Stimulated activated memory B cell treated with anti-CD40 and anti-IgM and Interleukin-4, amounts not matched to agents 10 μg/mL and 1 μg/mL and 100 μg/mL, for 72 hours (primary cell): ENCODE data around the gene PDCD5.
"Not testable (repeated sequence)": the region's sequence is repeated elsewhere in the genome, so short reads cannot be mapped to it uniquely, and the experiment has no call there.

Experiments used
- ATAC-seq: fragments of 150-1000 bp; cut with Tn5 transposase; 2 replicates; pipeline ENCODE4 v1.10.0; 2021
- H3K27ac Mint-ChIP-seq: one replicate; pipeline ENCODE4 v1.8.0; 2022; ENCODE audit warnings: mild to moderate bottlenecking, mixed read lengths
- H3K27me3 Mint-ChIP-seq: one replicate; pipeline ENCODE4 v1.8.0; 2022; ENCODE audit warnings: mixed read lengths
- H3K36me3 Mint-ChIP-seq: one replicate; pipeline ENCODE4 v1.8.0; 2022; ENCODE audit warnings: mixed read lengths
- H3K4me1 Mint-ChIP-seq: one replicate; pipeline ENCODE4 v1.8.0; 2022; ENCODE audit warnings: mixed read lengths
- H3K4me3 Mint-ChIP-seq: one replicate; pipeline ENCODE4 v1.8.0; 2022; ENCODE audit warnings: mild to moderate bottlenecking, moderate library complexity, mixed read lengths
- H3K9me3 Mint-ChIP-seq: one replicate; pipeline ENCODE4 v1.8.0; 2022; ENCODE audit warnings: mixed read lengths

The PDCD5 gene

DNA sequence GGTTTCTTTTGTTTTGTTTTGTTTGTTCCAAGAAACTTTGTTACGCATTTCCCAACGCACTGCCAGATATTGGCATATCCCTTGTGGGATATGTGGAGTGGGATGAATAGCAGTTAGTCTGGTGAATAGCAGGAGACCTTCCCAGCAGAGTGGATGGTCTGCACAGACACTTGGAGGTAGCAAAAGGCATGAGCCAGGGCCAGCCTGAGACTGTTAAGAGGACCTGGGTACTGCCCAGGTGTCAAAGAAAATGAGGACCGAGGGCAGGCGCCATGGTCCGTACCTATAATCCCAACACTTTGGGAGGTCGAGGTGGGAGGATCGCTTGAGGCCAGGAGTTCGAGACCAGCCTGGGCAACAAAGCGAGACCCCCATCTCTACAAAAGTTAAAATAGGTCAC is 13.5 kb upstream of the PDCD5 start:
- Mint-ChIP-seq H3K27me3 (peaks cover 25% of the 10 kb centered on the region), H3K9me3 (no peaks in the 10 kb centered on the region), H3K36me3 (no peaks in the 10 kb centered on the region), H3K27ac (no peak overlapping the region), H3K4me1 (no peaks in the 10 kb centered on the region), H3K4me3 (no peak overlapping the region)
- no peak for ATAC-seq

DNA sequence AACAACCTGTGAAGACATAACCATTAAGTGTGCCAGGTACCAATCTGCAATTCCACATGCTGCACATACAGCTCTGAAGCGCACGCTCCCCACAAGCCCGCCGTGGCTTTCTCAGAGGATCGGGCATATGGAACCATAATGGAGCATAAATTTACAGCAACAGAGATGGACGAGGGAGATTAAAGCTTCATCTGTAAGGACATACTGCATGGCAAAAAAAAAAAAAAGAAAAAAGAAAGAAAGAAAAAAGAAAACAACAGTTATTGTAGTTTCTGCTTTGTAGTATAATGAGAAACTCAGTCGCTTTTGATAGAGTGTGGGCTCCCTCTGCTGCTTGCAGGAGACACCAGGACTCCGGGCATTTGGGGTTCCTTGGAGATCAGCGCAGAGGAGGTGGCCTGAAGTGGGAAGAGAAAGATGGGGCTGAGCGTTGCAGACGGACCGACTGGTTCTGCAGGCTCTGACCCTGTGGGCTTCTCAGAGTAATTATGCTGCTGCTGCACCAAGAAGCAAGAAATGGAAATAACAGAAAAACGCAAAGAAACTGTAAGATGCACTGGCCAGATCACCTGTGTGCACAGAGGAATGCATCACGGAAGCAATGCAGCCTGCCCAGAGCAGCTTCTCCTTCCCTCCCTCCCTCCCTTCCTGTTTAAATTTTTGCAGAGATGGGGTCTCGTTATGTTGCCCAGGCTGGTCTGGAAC is 10.8 kb upstream of the PDCD5 start:
- no peaks in the 10 kb centered on the region for H3K4me1 Mint-ChIP-seq
- H3K27ac Mint-ChIP-seq, result no peak overlapping the region
- no peak for ATAC-seq
- H3K27me3 Mint-ChIP-seq, result peaks cover 40% of the 10 kb centered on the region
- H3K9me3 Mint-ChIP-seq, result no peaks in the 10 kb centered on the region
- H3K36me3 Mint-ChIP-seq, result no peaks in the 10 kb centered on the region
- H3K4me3 Mint-ChIP-seq, result no peak overlapping the region

DNA sequence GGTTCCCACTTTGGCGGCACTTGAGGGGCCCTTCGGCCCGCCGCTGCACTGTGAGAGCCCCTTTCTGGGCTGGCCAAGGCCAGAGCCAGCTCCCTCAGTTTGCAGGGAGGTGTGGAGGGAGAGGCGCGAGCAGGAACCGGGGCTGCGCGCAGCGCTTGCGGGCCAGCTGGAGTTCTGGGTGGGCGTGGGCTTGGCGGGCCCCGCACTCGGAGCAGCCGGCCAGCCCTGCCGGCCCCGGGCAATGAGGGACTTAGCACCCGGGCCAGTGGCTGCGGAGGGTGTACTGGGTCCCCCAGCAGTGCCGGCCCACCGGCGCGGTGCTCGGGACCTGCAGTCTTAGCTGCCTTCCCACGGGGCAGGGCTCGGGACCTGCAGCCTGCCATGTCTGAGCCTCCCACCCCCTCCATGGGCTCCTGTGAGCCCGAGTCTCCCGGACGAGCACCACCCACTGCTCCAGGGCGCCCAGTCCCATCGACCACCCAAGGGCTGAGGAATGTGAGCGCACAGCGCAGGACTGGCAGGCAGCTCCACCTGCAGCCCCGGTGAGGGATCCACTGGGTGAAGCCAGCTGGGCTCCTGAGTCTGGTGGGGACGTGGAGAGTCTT is 9.4 kb upstream of the PDCD5 start:
- peaks cover 40% of the 10 kb centered on the region for H3K27me3 Mint-ChIP-seq
- H3K4me3 Mint-ChIP-seq, ATAC-seq, H3K36me3 Mint-ChIP-seq, H3K27ac Mint-ChIP-seq, H3K4me1 Mint-ChIP-seq, H3K9me3 Mint-ChIP-seq: not testable (repeated sequence)

DNA sequence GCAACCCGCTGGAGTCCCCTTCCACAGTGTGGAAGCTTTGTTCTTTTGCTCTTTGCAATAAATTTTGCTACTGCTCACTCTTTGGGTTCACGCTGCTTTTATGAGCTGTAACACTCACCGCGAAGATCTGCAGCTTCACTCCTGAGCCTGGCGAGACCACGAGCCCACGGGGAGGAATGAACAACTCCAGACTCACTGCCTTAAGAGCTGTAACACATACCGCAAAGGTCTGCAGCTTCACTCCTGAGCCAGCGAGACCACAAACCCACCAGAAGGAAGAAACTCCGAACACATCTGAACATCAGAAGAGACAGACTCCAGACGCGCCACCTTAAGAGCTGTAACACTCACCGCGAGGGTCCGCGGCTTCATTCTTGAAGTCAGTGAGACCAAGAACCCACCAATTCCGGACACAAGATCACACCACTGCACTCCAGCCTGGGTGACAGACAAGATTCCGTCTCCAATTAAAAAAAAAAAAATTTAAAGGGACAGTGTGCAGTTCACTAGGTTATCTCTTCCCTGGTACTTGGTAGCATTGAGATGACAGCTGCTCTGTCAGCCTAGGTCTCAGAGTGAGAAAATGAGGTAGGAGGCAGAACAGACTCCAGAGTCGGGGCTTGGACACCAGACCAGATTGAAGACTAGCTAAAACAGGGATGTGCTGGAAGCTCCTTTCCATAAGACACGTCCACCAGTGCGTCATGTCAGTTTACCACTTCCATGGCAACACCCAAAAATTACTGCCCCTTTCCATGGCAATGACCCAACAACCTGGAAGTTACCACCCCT is 8.1 kb upstream of the PDCD5 start:
- not testable (repeated sequence) for H3K4me1 Mint-ChIP-seq, H3K36me3 Mint-ChIP-seq, ATAC-seq, H3K27ac Mint-ChIP-seq, H3K9me3 Mint-ChIP-seq, H3K4me3 Mint-ChIP-seq
- peaks cover 32% of the 10 kb centered on the region for H3K27me3 Mint-ChIP-seq

DNA sequence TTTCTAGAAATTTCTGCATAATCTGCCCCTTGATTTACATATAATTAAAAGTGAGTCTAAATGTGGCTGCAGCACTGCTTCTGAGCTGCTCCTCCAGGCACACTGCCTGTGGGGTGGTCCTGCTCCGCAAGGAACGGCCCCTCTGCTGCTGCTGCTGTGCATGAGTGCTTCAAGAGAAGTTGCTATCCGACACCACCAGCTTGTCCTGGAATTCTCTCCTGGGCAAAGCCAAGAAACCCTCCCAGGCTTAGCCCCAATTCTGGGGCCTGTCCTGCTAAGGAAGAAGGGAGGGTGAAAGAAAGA is 7.5 kb upstream of the PDCD5 start:
- Mint-ChIP-seq H3K4me1 (no peaks in the 10 kb centered on the region), H3K4me3 (no peak overlapping the region), H3K9me3 (no peaks in the 10 kb centered on the region), H3K36me3 (no peaks in the 10 kb centered on the region), H3K27ac (no peak overlapping the region), H3K27me3 (peaks cover 29% of the 10 kb centered on the region)
- ATAC-seq, result no peak

DNA sequence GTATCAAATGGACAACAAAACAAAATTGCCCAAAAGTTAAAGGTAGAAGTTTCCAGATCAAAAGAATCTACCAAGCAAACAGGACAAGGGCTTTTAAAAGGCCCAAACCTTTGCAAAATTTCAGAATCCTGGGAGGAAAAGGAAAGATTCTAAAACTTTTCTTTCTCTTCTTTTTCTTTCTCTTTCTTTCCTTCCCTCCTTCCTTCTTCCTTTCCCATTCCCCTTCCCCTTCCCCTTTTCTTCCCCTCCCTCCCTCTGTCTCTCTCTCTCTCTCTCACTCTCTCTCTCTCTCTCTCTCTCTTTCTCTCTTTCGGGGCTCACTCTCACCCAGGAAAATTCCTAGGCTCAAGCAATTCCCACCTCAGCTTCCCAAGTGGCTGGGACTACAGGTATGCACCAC is 4.2 kb upstream of the PDCD5 start:
- ATAC-seq, result no peak
- H3K27me3 Mint-ChIP-seq, result peaks cover 17% of the 10 kb centered on the region
- H3K9me3 Mint-ChIP-seq, result no peaks in the 10 kb centered on the region
- H3K27ac Mint-ChIP-seq, result no peak overlapping the region
- no peaks in the 10 kb centered on the region for H3K36me3 Mint-ChIP-seq
- H3K4me3 Mint-ChIP-seq, result no peak overlapping the region
- peaks cover 5% of the 10 kb centered on the region for H3K4me1 Mint-ChIP-seq

DNA sequence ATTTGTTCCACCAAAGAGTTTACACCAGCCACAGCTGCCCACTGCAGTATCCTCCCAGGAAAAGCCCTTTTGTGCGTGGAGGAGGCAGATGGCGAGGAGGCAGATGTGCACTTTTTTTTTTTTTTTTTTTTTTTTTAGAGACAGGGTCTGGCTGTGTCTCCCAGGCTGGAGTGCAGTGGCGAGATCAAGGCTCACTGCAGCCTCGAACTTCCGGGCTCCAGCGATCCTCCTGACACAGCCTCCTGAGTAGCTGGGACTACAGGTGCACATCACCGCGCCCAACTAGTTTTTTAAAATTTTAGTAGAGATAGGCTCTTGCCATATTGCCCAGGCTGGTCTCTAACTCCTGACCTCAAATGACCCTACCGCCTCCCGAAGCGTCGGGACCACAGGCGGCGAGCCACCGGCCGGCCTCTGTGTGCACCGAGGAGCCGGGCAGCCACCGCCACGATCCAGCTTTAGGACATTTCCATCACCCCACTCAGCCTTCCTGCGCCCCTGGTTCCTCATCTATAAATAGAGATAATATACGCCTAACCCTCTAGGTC is 563 bp upstream of the PDCD5 start:
- ATAC-seq, result peak; percentile 49
- H3K36me3 Mint-ChIP-seq, result peaks cover 10% of the 10 kb centered on the region
- no peaks in the 10 kb centered on the region for H3K9me3 Mint-ChIP-seq
- H3K27me3 Mint-ChIP-seq, result no peaks in the 10 kb centered on the region
- H3K4me3 Mint-ChIP-seq, result peak overlapping the region; percentile 91
- peak overlapping the region; percentile 85 for H3K27ac Mint-ChIP-seq
- peaks cover 17% of the 10 kb centered on the region for H3K4me1 Mint-ChIP-seq

DNA sequence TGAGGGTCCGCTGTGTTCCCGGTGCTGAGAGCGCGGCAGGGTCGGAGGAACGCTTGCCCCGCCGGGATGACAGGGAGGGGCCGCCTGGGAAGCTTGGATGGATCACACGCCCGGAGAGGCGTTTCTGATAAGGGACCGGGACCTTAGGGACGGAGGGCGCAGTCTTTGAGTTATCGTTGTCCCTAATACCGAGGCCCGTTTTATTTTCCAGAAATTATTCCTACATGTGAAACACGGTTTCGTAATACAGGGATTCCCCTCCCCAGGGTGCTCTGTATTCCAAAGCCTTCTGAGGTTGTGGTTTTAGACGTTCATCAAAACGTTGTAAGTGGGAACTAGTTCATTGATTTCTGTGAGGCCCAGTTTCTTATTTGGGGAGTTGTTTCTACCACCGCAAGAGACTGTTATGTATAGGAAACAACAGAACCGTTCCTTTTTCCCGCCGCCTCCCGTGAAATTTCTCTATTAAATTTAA is 752 bp downstream of the PDCD5 start:
- no peak for ATAC-seq

DNA sequence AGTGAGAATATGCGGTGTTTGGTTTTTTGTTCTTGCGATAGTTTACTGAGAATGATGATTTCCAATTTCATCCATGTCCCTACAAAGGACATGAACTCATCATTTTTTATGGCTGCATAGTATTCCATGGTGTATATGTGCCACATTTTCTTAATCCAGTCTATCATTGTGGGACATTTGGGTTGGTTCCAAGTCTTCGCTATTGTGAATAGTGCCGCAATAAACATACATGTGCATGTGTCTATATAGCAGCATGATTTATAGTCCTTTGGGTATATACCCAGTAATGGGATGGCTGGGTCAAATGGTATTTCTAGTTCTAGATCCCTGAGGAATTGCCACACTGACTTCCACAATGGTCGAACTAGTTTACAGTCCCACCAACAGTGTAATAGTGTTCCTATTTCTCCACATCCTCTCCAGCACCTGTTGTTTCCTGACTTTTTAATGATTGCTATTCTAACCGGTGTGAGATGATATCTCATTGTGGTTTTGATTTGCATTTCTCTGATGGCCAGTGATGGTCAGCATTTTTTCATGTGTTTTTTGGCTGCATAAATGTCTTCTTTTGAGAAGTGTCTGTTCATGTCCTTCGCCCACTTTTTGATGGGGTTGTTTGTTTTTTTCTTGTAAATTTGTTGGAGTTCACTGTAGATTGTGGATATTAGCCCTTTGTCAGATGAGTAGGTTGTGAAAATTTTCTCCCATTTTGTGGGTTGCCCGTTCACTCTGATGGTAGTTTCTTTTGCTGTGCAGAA is 6.9 kb downstream of the PDCD5 start:
- not testable (repeated sequence) for H3K27me3 Mint-ChIP-seq, H3K4me3 Mint-ChIP-seq, ATAC-seq, H3K9me3 Mint-ChIP-seq, H3K4me1 Mint-ChIP-seq, H3K27ac Mint-ChIP-seq
- H3K36me3 Mint-ChIP-seq, result peaks cover 49% of the 10 kb centered on the region

More for the DNA sequence above, 752 bp downstream of the PDCD5 start:
- Mint-ChIP-seq H3K4me1 (peaks cover 17% of the 10 kb centered on the region), H3K27me3 (no peaks in the 10 kb centered on the region), H3K36me3 (peaks cover 19% of the 10 kb centered on the region), H3K9me3 (no peaks in the 10 kb centered on the region), H3K4me3 (peak overlapping the region; percentile 90), H3K27ac (peak overlapping the region; percentile 85)

DNA sequence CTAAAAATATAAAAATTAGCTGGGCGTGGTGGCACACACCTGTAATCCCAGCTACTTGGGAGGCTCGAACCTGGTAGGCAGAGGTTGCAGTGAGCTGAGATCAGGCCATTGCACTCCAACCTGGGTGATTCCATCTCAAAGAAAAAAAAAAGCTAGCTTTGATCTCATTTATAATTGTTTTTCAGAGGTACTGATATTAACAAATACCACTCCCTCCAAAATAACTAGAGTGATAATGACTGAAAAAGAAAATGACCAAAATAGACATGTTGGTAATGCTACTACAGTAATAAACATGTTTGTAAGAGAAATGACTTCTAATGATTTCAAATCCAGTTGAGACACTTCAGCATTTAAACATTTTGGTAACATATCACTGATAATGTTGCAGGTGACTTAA is 13.0 kb downstream of the PDCD5 start:
- peaks cover 60% of the 10 kb centered on the region for H3K36me3 Mint-ChIP-seq
- H3K27me3 Mint-ChIP-seq, result no peaks in the 10 kb centered on the region
- H3K9me3 Mint-ChIP-seq, result no peaks in the 10 kb centered on the region
- H3K27ac Mint-ChIP-seq, result no peak overlapping the region
- peaks cover 7% of the 10 kb centered on the region for H3K4me1 Mint-ChIP-seq
- no peak overlapping the region for H3K4me3 Mint-ChIP-seq
- ATAC-seq, result no peak

DNA sequence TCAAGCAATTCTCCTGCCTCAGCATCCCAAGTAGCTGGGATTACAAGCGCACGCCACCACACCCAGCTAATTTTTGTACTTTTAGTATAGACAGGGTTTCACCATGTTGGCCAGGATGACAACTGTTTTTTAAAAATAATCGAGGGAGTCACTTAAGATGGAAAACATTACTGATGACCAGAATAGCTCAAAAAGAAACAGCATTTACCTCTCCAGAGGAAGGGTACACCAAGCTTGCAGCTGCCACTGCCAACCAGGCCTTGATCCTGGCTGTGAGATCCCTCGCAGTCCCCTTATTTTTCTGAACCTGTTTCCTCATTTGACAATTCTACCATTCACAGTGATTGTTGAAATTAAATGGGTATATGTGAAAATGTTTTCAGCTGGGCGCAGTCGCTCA is 14.5 kb downstream of the PDCD5 start:
- H3K27me3 Mint-ChIP-seq, result no peaks in the 10 kb centered on the region
- H3K4me1 Mint-ChIP-seq, result peaks cover 7% of the 10 kb centered on the region
- no peaks in the 10 kb centered on the region for H3K9me3 Mint-ChIP-seq
- H3K4me3 Mint-ChIP-seq, result no peak overlapping the region
- ATAC-seq, result no peak
- H3K36me3 Mint-ChIP-seq, result peaks cover 59% of the 10 kb centered on the region
- no peak overlapping the region for H3K27ac Mint-ChIP-seq

DNA sequence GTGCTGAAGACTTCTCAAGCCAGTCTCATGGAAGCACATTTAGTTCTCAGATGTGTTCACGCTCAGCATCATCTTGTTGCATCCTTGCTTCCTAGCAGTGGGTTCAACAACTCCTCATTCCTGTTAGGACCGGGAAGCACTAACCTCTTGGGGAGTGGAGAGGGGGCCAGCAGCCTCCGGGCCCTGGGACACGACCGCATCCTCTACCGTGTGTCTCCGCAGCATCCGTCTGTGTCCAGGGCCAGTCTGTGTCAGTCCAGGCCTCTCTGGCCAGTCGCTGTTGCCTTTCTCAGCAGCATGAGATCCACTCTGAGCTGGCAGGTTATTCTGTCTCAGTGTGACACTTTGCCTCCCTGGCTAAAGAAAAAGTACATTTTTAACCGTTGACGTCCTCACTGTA is 17.0 kb downstream of the PDCD5 start:
- no peak overlapping the region for H3K27ac Mint-ChIP-seq
- H3K4me3 Mint-ChIP-seq, result no peak overlapping the region

DNA sequence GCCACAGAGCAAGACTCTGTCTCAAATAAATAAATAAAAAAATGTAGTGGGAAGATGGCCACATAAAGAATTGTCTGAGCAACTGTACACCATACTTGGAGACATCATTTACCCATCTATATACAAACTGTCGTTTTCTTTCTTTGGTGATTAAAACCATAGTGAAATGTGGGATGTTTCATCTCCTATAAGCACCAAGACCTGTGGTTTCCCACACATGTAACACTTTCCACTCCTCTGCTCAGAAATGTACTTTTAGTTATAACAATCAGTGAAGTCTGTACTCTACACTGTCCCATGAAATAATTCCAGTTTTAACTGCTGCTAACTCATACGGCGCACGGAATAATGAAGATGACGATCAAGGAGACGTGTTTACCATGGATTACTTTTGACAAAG is 18.3 kb downstream of the PDCD5 start:
- no peaks in the 10 kb centered on the region for H3K27me3 Mint-ChIP-seq
- no peak overlapping the region for H3K4me3 Mint-ChIP-seq
- H3K9me3 Mint-ChIP-seq, result no peaks in the 10 kb centered on the region
- no peak overlapping the region for H3K27ac Mint-ChIP-seq
- peaks cover 5% of the 10 kb centered on the region for H3K4me1 Mint-ChIP-seq
- no peak for ATAC-seq
- peaks cover 53% of the 10 kb centered on the region for H3K36me3 Mint-ChIP-seq

More for the DNA sequence above, 17.0 kb downstream of the PDCD5 start:
- H3K27me3 Mint-ChIP-seq, result no peaks in the 10 kb centered on the region
- no peaks in the 10 kb centered on the region for H3K9me3 Mint-ChIP-seq
- H3K36me3 Mint-ChIP-seq, result peaks cover 53% of the 10 kb centered on the region
- H3K4me1 Mint-ChIP-seq, result peaks cover 7% of the 10 kb centered on the region
- ATAC-seq, result no peak

DNA sequence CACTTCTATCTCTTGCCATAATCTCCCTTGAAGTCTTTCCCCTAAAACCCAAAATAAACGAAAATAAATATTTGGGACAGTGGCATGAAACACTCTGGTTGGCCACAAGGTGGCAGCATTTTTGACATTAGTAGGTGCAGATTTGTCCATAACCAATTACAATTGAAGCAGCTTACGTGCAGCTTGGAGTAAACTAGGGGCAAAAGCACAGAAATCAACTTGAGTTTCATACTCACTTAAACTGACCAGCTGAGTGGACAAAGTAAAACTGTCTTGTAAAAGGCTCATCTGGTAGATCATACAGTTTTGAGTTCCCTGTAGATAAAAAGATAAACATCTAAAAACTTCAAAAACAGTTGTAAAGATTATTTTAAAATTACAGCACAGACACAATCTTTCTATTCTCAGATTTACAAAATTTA is 18.8 kb downstream of the PDCD5 start:
- Mint-ChIP-seq H3K27me3 (no peaks in the 10 kb centered on the region), H3K27ac (no peak overlapping the region), H3K9me3 (no peaks in the 10 kb centered on the region), H3K36me3 (peaks cover 55% of the 10 kb centered on the region), H3K4me1 (no peaks in the 10 kb centered on the region), H3K4me3 (no peak overlapping the region)
- no peak for ATAC-seq

DNA sequence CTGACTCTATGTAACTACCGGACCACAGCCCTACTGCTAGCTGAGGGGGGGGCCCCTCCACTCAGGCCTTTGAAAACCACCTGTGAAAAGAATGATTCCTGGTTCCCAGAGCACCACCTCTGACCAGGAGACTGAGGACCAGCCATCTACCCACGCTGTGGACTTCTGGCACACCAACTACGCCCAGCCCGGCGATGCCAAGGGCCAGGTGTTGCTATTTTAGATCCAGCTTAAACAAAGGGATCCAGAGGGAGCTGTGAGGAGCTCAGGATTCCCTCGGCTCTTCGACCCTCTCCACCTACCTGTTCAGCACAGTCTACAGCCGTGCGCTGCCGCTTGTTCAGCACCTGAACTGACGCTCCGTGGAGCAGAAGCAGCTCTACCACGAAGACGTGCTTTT is 23.0 kb downstream of the PDCD5 start:
- H3K4me3 Mint-ChIP-seq, result no peak overlapping the region
- no peak for ATAC-seq
- no peaks in the 10 kb centered on the region for H3K9me3 Mint-ChIP-seq
- H3K27ac Mint-ChIP-seq, result no peak overlapping the region
- H3K27me3 Mint-ChIP-seq, result no peaks in the 10 kb centered on the region
- peaks cover 62% of the 10 kb centered on the region for H3K36me3 Mint-ChIP-seq
- H3K4me1 Mint-ChIP-seq, result no peaks in the 10 kb centered on the region
